ENCODE results near the gene BPIFB1.

- TF ChIP-seq, protein P1, sequence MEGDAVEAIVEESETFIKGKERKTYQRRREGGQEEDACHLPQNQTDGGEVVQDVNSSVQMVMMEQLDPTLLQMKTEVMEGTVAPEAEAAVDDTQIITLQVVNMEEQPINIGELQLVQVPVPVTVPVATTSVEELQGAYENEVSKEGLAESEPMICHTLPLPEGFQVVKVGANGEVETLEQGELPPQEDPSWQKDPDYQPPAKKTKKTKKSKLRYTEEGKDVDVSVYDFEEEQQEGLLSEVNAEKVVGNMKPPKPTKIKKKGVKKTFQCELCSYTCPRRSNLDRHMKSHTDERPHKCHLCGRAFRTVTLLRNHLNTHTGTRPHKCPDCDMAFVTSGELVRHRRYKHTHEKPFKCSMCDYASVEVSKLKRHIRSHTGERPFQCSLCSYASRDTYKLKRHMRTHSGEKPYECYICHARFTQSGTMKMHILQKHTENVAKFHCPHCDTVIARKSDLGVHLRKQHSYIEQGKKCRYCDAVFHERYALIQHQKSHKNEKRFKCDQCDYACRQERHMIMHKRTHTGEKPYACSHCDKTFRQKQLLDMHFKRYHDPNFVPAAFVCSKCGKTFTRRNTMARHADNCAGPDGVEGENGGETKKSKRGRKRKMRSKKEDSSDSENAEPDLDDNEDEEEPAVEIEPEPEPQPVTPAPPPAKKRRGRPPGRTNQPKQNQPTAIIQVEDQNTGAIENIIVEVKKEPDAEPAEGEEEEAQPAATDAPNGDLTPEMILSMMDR (conservative IDR thresholded peaks at IDR 0.05): no peak
- TF ChIP-seq ZFX (IDR thresholded peaks at IDR 0.05): no peak
These were observed 53.4 kb downstream of the BPIFB1 start for GRCh38 chr20:33336375-33336774.
